ENCODE results near the gene FGG.

- TF ChIP-seq POLR2A (IDR thresholded peaks at IDR 0.05): no peak
- TF ChIP-seq CTCF (IDR thresholded peaks at IDR 0.05): no peak
These were observed 3.8 kb upstream of the FGG start for GRCh38 chr4:154616287-154616686.

Measured in right lobe of liver (tissue), 4 donors.